IPS-NIHi7 (cell line): ENCODE results near the gene PRDM16.

Experiments
- DNase-seq: peaks from one replicate; pipeline ENCODE4 v3.0.0; 2012; ENCODE audit warnings: mixed read lengths; ENCODE audit errors: extremely low spot score

The PRDM16 gene

DNA sequence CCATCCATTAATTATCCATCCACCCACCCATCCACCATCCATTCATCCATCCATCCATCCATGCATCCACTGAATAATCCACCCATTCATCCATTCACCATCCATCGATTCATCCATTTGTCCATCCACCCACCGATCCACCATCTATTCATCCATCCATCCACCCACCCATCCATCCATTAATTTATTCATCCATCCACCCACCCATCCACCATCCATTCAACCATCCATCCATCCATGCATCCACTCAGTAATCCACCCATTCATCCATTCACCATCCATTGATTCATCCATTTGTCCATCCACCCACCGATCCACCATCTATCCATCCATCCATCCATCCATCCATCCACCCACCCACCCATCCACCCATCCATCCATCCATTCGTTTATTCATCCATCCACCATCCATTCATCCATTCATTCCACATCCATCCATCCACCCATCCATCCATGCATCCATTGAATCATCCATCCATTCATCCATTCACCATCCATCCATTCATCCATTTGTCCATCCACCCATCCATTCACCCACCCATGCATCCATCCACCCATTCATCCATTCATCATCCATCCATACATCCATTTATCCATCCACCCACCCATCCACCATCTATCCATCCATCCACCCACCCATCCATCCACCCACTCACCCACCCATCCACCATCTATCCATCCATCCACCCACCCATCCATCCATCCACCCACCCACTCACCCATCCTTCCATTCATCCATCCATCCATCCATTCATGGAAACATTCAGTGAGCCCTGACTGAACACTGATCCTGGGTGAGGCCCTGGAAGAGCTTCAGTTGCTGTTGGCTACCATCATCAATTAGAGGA lies 302.1 kb downstream of the PRDM16 start:
- no peak for DNase-seq

- no peak for DNase-seq
Observed at GRCh38 chr1:3372317-3372716, 303.3 kb downstream of the PRDM16 start.

DNA sequence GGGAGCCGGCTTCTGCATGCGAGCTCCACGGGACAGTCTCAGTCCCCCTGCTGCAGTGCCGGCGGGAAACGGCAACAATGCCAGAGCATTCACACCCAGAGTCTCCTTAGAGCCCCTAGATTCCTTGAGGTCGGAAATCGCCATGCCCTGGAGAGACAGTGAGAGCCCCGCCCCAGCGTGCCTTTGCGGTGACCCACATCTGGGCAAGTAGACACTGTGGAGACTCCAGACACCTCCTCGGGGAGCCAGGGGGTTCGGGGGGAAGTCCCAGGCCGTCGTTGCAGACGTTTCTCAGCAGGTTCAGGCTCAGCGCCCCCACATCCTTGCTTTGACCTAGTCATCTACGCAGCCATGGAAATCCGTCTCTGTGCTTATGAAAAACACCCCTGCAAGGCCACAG lies 304.2 kb downstream of the PRDM16 start:
- no peak for DNase-seq

- no peak for DNase-seq
Observed at GRCh38 chr1:3373700-3374405, 304.9 kb downstream of the PRDM16 start.

- no peak for DNase-seq
Observed at GRCh38 chr1:3375245-3375644, 306.2 kb downstream of the PRDM16 start.

GRCh38 chr1:3377166-3377565 lies 308.2 kb downstream of the PRDM16 start:
- DNase-seq = no peak

- DNase-seq = no peak
Observed at GRCh38 chr1:3377604-3378279, 308.7 kb downstream of the PRDM16 start.

DNA sequence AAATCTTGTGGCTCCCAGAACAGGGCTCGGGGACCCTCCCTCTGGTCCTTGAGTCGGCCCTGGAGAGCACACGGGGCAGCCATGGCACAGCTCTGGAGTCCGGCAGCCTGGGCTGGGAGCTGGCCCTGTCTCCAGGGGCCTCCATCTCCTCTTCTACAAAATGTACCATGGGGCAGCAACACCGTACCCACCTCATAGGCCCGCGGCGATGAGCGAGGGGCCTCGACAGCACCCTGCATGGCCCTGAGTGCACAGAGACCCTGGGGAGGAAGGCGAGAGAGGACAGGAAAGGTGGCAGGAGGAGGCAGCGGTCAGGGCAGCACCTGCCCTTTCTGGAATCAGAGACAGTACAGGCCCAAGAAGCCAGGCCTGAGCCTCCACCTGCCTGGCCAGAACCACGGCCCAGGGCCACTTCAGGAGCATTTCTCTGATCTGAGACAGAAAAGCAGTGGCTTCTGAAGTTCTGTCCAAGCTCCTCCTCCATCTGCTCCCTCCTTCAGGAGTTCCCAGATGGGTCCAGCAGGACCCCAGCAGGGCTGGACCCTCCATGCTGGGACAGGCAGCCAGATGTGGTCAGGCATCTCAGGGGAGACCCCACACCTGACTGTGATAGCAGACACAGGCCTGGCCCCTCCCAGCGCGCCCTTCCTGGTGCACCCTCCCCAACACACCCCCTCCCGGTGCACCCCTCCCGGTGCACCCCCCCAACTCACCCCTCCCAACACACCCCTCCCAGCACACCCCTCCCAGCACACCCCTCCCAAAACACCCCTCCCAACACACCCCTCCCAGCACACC lies 309.6 kb downstream of the PRDM16 start:
- no peak for DNase-seq

DNA sequence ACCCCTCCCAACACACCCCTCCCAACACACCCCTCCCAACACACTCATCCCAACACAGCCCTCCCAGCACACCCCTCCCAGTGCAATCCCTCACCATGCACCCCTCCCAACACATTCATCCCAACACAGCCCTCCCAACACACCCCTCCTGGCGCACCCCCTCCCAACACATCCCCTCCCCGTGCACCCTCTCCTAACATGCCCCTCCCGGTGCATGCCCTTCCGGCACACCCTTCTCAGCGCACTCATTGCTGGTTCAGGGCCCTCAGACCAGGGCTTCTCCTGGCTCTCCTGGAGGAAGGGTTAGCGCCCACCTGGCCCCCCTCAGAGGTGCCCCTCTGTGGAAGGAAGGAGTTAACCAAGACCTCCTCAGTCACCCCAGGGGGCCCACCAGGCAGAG lies 310.9 kb downstream of the PRDM16 start:
- no peak for DNase-seq

DNA sequence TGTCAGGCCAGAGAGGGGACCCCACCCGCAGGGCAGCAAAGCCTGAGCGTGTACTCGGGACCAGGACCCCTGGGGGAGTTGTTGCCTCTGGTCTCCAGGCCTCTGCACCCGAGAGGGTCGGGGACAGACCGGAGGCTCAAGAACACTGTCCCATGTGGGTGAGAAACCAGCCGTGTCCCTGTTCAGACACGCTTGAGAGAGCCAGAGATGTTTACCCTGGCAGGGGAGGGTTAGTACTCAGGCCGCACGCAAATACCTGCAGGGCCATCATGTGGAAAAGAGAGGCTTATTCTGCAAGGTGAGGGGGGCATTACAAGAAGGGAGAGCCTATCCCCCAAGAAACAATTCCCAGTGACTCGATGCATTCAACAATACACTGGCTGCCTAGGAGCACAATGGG lies 311.5 kb downstream of the PRDM16 start:
- no peak for DNase-seq

DNA sequence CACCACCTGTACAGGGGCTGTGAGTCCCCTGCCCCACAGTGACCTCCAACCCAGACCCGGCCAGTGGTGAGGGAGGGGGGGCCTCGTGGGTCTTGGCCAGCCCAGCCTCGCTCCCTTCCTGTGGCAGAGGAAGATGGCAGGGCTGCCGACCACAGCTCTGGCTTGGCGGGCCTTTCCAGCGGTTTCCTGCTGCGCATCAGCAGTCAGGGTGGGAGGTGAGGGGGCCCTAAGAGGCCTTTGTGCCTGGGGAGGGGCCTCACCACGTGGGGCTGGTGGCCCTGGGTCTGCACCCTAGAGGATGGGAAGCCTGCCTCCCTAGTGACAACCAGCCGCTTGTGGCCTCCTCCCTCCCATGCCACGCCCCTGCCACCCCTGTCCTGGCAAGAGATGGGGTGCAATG lies 312.9 kb downstream of the PRDM16 start:
- DNase-seq = no peak

- DNase-seq = no peak
Observed at GRCh38 chr1:3382326-3383057, 313.5 kb downstream of the PRDM16 start.

- no peak for DNase-seq
Observed at GRCh38 chr1:3383679-3384078, 314.7 kb downstream of the PRDM16 start.

DNA sequence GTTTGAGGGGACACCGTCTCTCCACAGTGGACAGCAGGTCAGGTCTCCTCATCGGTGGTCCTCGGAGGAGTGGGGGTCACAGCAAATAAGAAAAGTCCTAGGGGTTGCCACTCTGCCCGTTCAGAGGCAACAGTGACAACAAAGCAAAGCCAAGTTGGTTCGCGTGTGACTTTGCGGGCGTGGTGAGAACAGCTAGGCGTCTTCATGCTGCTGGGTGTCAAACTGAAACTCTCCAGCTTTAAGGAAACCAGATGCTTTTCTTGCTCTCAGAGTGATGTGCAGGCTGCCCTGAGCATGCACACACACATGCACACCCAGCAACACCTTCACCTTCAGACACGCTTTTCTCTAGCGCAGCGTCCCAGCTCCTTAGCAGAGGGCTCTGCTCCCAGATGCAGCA lies 315.4 kb downstream of the PRDM16 start:
- no peak for DNase-seq

GRCh38 chr1:3386205-3387002 lies 317.4 kb downstream of the PRDM16 start:
- DNase-seq = no peak

- DNase-seq = no peak
Observed at GRCh38 chr1:3387401-3387800, 318.4 kb downstream of the PRDM16 start.

DNA sequence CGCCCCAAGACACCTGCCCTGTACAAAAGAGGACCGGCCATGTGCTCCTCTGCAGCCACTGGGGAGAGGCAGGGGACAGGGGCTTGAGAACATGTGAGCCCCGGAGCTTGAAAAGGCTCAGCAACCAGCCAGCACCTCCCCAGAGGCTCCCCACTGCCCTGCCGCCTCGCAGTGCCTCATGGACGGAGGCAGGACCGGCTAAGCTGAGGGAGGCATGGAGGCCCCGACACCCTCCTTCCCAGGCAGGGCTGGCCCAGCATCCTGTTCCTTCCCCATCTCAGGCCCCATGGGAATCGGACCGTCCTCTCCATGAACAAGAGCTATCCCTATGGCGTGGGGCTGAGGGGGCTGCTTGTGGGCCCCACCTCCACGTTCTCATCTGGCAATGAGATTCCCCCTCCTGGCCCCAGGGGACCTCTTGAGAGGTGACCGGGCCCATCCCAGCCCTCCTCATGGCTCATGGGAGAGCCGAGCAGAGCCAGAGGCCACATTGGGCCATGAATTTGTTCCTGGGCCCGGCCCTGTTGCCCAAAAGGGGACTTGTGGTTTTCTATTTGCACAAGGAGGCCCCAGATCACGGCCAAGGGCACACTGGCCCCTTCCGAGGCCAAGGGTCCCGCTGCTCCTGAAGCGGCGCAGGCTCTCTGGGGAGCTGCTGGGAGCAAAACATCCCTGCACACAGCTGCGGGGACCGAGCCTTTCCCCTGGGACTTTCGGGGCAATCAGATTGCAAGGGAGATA lies 320.3 kb downstream of the PRDM16 start:
- no peak for DNase-seq

DNA sequence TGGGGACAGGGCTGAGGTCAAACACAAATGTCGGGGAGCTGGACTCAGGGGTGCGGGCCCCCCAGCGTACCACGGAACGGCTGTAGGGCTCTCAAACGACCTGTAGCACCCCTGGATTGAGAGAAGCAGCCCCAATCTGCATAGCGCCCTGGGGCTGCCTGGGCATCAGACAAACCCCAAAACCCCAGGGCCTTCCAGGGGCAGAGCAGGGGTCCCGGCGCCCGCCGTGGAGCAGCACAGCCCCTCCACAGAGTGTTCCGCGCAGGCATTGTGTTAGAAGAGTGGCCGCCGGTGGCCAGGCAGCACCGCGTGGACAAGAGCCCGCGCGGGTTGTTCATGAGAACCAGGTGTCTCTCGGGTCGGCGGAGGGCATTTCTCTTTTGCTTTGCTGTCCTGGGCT lies 321.3 kb downstream of the PRDM16 start:
- DNase-seq = no peak

- peak; percentile 49 for DNase-seq
Observed at GRCh38 chr1:3391711-3392110, 322.7 kb downstream of the PRDM16 start.
